B cell (primary cell): Measurements from ENCODE around the gene AUTS2. TPM values are rescaled to one million over a fixed set of nuclear protein-coding genes. Genes with fewer than 3 reads are reported as not detected.

ENCODE experiments used
- ATAC-seq: fragments of 200-7000 bp; cut with Tn5 transposase; one replicate; pipeline ENCODE4 v1.10.0; 2021; ENCODE audit warnings: low read depth, mild to moderate bottlenecking, moderate number of reproducible peaks, moderate library complexity
- CTCF ChIA-PET: fragments of 350-600 bp; sonication (Branson Sonifier 250); formaldehyde crosslinking; loops from one replicate; lab custom pipeline; 2021; ENCODE audit warnings: antibody characterized with exemption, inconsistent platforms; lab: Charles Lee
- POLR2A ChIA-PET: fragments of 350-600 bp; sonication (Branson Sonifier 250); formaldehyde crosslinking; loops from one replicate; lab custom pipeline; 2021; ENCODE audit warnings: antibody characterized with exemption; lab: Charles Lee
- DNase-seq: peaks from one replicate; pipeline ENCODE4 v3.0.0; 2013
- H2AFZ ChIP-seq: 2 replicates; pipeline ENCODE4 v1.6.1; 2012; ENCODE audit warnings: mild to moderate bottlenecking, low read depth, low read length; ENCODE audit not compliant: insufficient read depth, poor library complexity, severe bottlenecking
- H3K27ac ChIP-seq, 2 donors: 1 replicate in 1 of 2; 2 replicates in 1 of 2; pipeline ENCODE4 v1.5.1; 2012 to 2013; ENCODE audit warnings: low read length in 2 of 2, mild to moderate bottlenecking in 2 of 2, moderate library complexity in 1 of 2
- H3K27me3 ChIP-seq, 4 experiments: fragments of 200-600 bp in 1 of 4; sonication (generic) in 1 of 4; replicated peaks in 1 of 4; 1 replicate in 2 of 4; 2 replicates in 2 of 4; pipeline versions ENCODE4 v1.6.1 to v1.7.0; 2013 to 2016; ENCODE audit warnings: low read length in 3 of 4, mild to moderate bottlenecking in 2 of 4, mixed read lengths in 1 of 4, moderate library complexity in 1 of 4; ENCODE audit not compliant: insufficient read depth in 4 of 4, control insufficient read depth in 3 of 4; ENCODE audit errors: control extremely low read depth in 1 of 4
- H3K36me3 ChIP-seq, 2 experiments: replicated peaks in 1 of 2; 1 replicate in 1 of 2; 2 replicates in 1 of 2; pipeline versions ENCODE4 v1.6.1 to v1.7.1; 2013; ENCODE audit warnings: low read length in 1 of 2; ENCODE audit not compliant: insufficient read depth in 2 of 2, control insufficient read depth in 1 of 2; ENCODE audit errors: control extremely low read depth in 1 of 2, extremely low read depth in 1 of 2
- H3K4me1 ChIP-seq, 2 donors: fragments of 200-600 bp in 1 of 2; sonication (generic) in 1 of 2; 1 replicate in 1 of 2; 2 replicates in 1 of 2; pipeline versions ENCODE4 v1.5.1 to v1.6.1; 2013 to 2017; ENCODE audit warnings: low read length in 2 of 2; ENCODE audit not compliant: control insufficient read depth in 2 of 2, insufficient read depth in 2 of 2
- H3K4me2 ChIP-seq: replicated peaks from 2 replicates; pipeline ENCODE3; 2012; ENCODE audit warnings: mild to moderate bottlenecking, low read depth, low read length; ENCODE audit not compliant: poor library complexity, severe bottlenecking
- H3K4me3 ChIP-seq, 5 experiments: fragments of 200-600 bp in 1 of 5; sonication (generic) in 1 of 5; 1 replicate in 3 of 5; 2 replicates in 2 of 5; pipeline versions ENCODE4 v1.5.1 to v1.7.0; 2011 to 2016; ENCODE audit warnings: low read length in 4 of 5, mild to moderate bottlenecking in 4 of 5, low read depth in 2 of 5, control low read depth in 1 of 5, moderate library complexity in 1 of 5; ENCODE audit not compliant: insufficient read depth in 1 of 5; ENCODE audit errors: control extremely low read depth in 1 of 5, extremely low read depth in 1 of 5
- H3K79me2 ChIP-seq: fragments of 200-600 bp; sonication (generic); one replicate; pipeline ENCODE4 v1.6.0; 2016; ENCODE audit warnings: low read length; ENCODE audit not compliant: control insufficient read depth, insufficient read depth
- H3K9ac ChIP-seq: fragments of 200-600 bp; sonication (generic); 2 replicates; pipeline ENCODE4 v1.6.1; 2017; ENCODE audit warnings: mild to moderate bottlenecking, low read length, moderate library complexity
- H3K9me3 ChIP-seq, 3 donors: one replicate each; pipeline versions ENCODE4 v1.6.1 to v1.7.1; 2013; ENCODE audit warnings: low read length in 2 of 3; ENCODE audit not compliant: control insufficient read depth in 2 of 3, insufficient read depth in 1 of 3; ENCODE audit errors: control extremely low read depth in 1 of 3
- H4K20me1 ChIP-seq: 2 replicates; pipeline ENCODE4 v1.6.0; 2012; ENCODE audit warnings: mild to moderate bottlenecking, low read length; ENCODE audit not compliant: insufficient read depth, control insufficient read depth, poor library complexity, severe bottlenecking
- H3K27ac Mint-ChIP-seq: one replicate; pipeline ENCODE4 v1.8.0; 2021; ENCODE audit warnings: mixed read lengths
- H3K27me3 Mint-ChIP-seq: one replicate; pipeline ENCODE4 v1.8.0; 2021; ENCODE audit warnings: mixed read lengths
- H3K4me1 Mint-ChIP-seq: one replicate; pipeline ENCODE4 v1.8.0; 2021; ENCODE audit warnings: mixed read lengths
- H3K4me3 Mint-ChIP-seq: one replicate; pipeline ENCODE4 v1.8.0; 2021; ENCODE audit warnings: mixed read lengths
- H3K9me3 Mint-ChIP-seq: one replicate; pipeline ENCODE4 v1.8.0; 2022; ENCODE audit warnings: mixed read lengths; ENCODE audit not compliant: insufficient read depth
- EZH2 ChIP-seq: IDR thresholded peaks from 2 replicates; pipeline ENCODE4 v1.6.1; 2012; ENCODE audit warnings: borderline replicate concordance, low read depth, mild to moderate bottlenecking, moderate library complexity, low read length; ENCODE audit not compliant: insufficient read depth, poor library complexity, severe bottlenecking
- WGBS: methylation state at CpG from one replicate; pipeline ENCODE4 v1.1.5; 2013; ENCODE audit warnings: missing lambda C conversion rate; ENCODE audit not compliant: insufficient coverage; 5-methylcytosine and 5-hydroxymethylcytosine counted together
- intact Hi-C: fragments of 100-400 bp; cut with micrococcal nuclease; formaldehyde crosslinking; loops from one replicate; pipeline ENCODE4 v1.10.0; 2022
- polyA plus RNA-seq: library from polyadenylated mRNA; depleted of rRNA; stranded (reverse); fragments of >200 nt; gene quantifications from 2 replicates; pipeline ENCODE4 v1.2.3, GENCODE V29; 2012
- total RNA-seq, 2 donors: library from RNA; stranded (reverse); fragments of 120-200 nt in 1 of 2; gene quantifications; 1 replicate in 1 of 2; 2 replicates in 1 of 2; pipeline versions ENCODE4 v1.2.3 to v1.2.4, GENCODE V29; 2013 to 2022
- TF ChIP-seq, protein P1 (sequence below): fragments of 200-600 bp; IDR thresholded peaks from one replicate; pipeline ENCODE4 v1.8.0; 2022; ENCODE audit warnings: antibody characterized with exemption, mild to moderate bottlenecking

Gene AUTS2
- total and polyA plus RNA-seq, 2 donors (not counting 1 experiment from before 2014, with no cell fraction given) = 22.3 to 35.0 TPM

DNA sequence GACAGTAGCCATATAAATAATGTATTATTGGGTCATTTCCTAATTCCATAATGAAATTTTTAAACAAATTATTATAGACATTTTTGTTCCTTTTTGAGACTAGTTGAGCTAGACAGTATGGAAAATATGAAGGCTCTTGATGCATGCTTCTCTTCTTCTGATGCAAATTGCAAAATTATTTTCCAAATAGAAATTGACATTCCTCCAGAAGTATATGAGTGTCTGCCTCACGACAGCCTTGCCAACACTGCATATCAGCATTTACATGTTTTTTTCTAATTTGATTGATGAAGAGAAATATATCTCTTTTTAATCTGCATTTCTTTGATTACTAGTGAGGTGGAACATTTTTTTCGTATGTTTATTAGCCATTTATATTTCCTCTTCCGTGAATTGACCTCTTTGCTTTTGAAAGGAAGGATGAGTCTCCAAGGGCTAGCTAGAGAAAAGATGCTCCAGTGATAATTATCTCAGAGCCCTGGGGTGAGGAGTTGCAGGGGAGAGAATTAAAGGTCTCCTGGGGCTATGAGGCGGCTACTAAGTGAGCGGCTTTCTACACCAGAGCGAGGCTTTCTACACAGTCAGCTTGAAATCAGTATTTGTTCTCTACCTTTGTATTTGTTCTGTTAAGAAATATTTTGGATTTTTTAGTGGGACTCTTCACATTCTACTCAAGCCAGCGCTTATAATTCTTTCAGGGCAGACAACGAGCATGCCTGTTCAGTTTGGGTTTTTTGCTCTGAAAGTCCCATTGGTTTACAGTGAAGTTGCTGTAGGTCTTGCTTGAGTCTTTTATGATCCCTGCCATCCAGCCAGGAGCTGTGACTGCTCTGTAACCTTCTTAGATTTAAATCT lies 821.5 kb downstream of the AUTS2 start:
- no peak overlapping the region for H2AFZ ChIP-seq
- H3K36me3 ChIP-seq = no peaks in the 10 kb centered on the region
- intact Hi-C loops = no loop called here
- no peaks in the 10 kb centered on the region for H4K20me1 ChIP-seq
- no peaks in the 10 kb centered on the region for H3K27me3 Mint-ChIP-seq
- no peaks in the 10 kb centered on the region for H3K9me3 ChIP-seq
- TF ChIP-seq EZH2 = no peak
- peaks cover 22% of the 10 kb centered on the region in 2 donors for H3K4me1 ChIP-seq
- no peak overlapping the region for H3K27ac ChIP-seq
- CTCF ChIA-PET = interaction anchor here (0.6 kb wide), 1 partner anchor 18 kb away, joined by 4 read pairs; no protein-coding TSS in a partner anchor
- POLR2A ChIA-PET = no interaction called here
- 100% methylated on average over 1 of the region's 8 CpGs for WGBS
- no peak overlapping the region for H3K27ac Mint-ChIP-seq
- H3K4me3 Mint-ChIP-seq = no peak overlapping the region
- no peaks in the 10 kb centered on the region for H3K79me2 ChIP-seq
- peaks cover 22% of the 10 kb centered on the region for H3K4me1 Mint-ChIP-seq
- ATAC-seq (no peak), DNase-seq (no peak)
- no peak overlapping the region for H3K9ac ChIP-seq
- H3K4me3 ChIP-seq = no peak overlapping the region
- no peaks in the 10 kb centered on the region for H3K9me3 Mint-ChIP-seq
- no peaks in the 10 kb centered on the region for H3K27me3 ChIP-seq
- H3K4me2 ChIP-seq = no peak overlapping the region

GRCh38 chr7:70420381-70420662 lies 822.0 kb downstream of the AUTS2 start:
- no peak overlapping the region for H3K4me3 ChIP-seq
- no peak overlapping the region for H3K4me3 Mint-ChIP-seq
- no CpG with 5 or more reads among the region's 2 CpGs for whole genome bisulfite sequencing
- H3K9ac ChIP-seq = no peak overlapping the region
- H3K36me3 ChIP-seq = no peaks in the 10 kb centered on the region
- CTCF ChIA-PET = no interaction called here
- no peaks in the 10 kb centered on the region for H3K27me3 Mint-ChIP-seq
- no peak overlapping the region for H3K27ac Mint-ChIP-seq
- H3K79me2 ChIP-seq = no peaks in the 10 kb centered on the region
- POLR2A ChIA-PET = no interaction called here
- no peaks in the 10 kb centered on the region for H3K9me3 ChIP-seq
- H2AFZ ChIP-seq = no peak overlapping the region
- no peak overlapping the region for H3K27ac ChIP-seq
- H3K4me1 ChIP-seq = peaks cover 16 to 17% of the 10 kb centered on the region in 2 donors
- ATAC-seq = no peak
- TF ChIP-seq, protein P1, sequence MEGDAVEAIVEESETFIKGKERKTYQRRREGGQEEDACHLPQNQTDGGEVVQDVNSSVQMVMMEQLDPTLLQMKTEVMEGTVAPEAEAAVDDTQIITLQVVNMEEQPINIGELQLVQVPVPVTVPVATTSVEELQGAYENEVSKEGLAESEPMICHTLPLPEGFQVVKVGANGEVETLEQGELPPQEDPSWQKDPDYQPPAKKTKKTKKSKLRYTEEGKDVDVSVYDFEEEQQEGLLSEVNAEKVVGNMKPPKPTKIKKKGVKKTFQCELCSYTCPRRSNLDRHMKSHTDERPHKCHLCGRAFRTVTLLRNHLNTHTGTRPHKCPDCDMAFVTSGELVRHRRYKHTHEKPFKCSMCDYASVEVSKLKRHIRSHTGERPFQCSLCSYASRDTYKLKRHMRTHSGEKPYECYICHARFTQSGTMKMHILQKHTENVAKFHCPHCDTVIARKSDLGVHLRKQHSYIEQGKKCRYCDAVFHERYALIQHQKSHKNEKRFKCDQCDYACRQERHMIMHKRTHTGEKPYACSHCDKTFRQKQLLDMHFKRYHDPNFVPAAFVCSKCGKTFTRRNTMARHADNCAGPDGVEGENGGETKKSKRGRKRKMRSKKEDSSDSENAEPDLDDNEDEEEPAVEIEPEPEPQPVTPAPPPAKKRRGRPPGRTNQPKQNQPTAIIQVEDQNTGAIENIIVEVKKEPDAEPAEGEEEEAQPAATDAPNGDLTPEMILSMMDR = no peak
- TF ChIP-seq EZH2 = no peak
- intact Hi-C loops = no loop called here
- H3K4me1 Mint-ChIP-seq = peaks cover 18% of the 10 kb centered on the region
- H3K4me2 ChIP-seq = no peak overlapping the region
- H3K27me3 ChIP-seq = no peaks in the 10 kb centered on the region
- no peaks in the 10 kb centered on the region for H4K20me1 ChIP-seq
- no peak for DNase-seq
- no peaks in the 10 kb centered on the region for H3K9me3 Mint-ChIP-seq
